MM.1S (cell line): ENCODE measurements around the gene CUL7.

ENCODE experiments used
- EZH2 ChIP-seq: fragments of 300-600 bp; sonication (generic); optimal IDR thresholded peaks from 2 replicates; pipeline ENCODE3; 2017; ENCODE audit warnings: low read depth, mild to moderate bottlenecking, antibody characterized with exemption, low read length, mixed read lengths
- TF ChIP-seq, protein P1 (sequence below): fragments of 300-600 bp; sonication (generic); IDR thresholded peaks from 2 replicates; pipeline ENCODE4 v1.5.1; 2016; ENCODE audit warnings: antibody characterized with exemption, low read length, mixed read lengths

DNA sequence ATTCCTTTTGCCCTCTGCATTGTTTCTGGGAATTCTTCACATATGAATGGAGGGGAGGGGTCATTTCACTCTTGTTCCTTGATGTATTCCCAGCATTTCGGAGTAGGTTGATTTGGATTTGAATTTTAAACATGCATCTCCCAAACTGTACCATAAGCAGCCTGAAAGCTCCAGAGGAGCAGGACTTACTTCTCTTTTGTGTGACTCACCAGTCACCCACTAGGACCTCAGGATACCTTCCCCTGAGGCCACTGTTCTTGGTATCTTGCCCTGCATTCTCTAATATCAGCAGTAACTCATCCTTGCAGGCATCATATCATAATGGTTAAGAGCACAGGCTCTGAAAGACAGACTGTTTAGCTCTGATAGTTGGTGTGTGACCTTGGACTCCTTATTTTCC is 4.9 kb upstream of the CUL7 start:
- TF ChIP-seq, protein P1, sequence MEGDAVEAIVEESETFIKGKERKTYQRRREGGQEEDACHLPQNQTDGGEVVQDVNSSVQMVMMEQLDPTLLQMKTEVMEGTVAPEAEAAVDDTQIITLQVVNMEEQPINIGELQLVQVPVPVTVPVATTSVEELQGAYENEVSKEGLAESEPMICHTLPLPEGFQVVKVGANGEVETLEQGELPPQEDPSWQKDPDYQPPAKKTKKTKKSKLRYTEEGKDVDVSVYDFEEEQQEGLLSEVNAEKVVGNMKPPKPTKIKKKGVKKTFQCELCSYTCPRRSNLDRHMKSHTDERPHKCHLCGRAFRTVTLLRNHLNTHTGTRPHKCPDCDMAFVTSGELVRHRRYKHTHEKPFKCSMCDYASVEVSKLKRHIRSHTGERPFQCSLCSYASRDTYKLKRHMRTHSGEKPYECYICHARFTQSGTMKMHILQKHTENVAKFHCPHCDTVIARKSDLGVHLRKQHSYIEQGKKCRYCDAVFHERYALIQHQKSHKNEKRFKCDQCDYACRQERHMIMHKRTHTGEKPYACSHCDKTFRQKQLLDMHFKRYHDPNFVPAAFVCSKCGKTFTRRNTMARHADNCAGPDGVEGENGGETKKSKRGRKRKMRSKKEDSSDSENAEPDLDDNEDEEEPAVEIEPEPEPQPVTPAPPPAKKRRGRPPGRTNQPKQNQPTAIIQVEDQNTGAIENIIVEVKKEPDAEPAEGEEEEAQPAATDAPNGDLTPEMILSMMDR, result no peak
- no peak for TF ChIP-seq EZH2
